H9 (cell line): ENCODE measurements around the gene RELCH. TPM values are rescaled to one million over a fixed set of nuclear protein-coding genes. Genes with fewer than 3 reads are reported as not detected.

Experiments used
- DNase-seq: peaks from one replicate; pipeline ENCODE4 v3.0.0-alpha.2; 2017
- H2AFZ ChIP-seq: one replicate; pipeline ENCODE4 v1.6.1; 2013; ENCODE audit warnings: mild to moderate bottlenecking, low read length, control low read depth, moderate library complexity
- H2AK5ac ChIP-seq: 2 replicates; pipeline ENCODE4 v1.6.1; 2013; ENCODE audit warnings: low read length, control low read depth, mixed read lengths; ENCODE audit not compliant: insufficient read length
- H2BK120ac ChIP-seq: one replicate; pipeline ENCODE4 v1.6.1; 2013; ENCODE audit warnings: low read depth, mild to moderate bottlenecking, low read length, control low read depth, inconsistent platforms; ENCODE audit not compliant: poor library complexity, severe bottlenecking
- H2BK12ac ChIP-seq: 2 replicates; pipeline ENCODE4 v1.6.1; 2013; ENCODE audit warnings: low read length, control low read depth, mixed read lengths, low read depth; ENCODE audit not compliant: insufficient read length
- H2BK15ac ChIP-seq: 2 replicates; pipeline ENCODE4 v1.6.1; 2013; ENCODE audit warnings: low read depth, low read length, control low read depth
- H2BK20ac ChIP-seq: one replicate; pipeline ENCODE4 v1.6.1; 2013; ENCODE audit warnings: low read depth, mild to moderate bottlenecking, low read length, control low read depth, inconsistent platforms; ENCODE audit not compliant: poor library complexity, severe bottlenecking
- H2BK5ac ChIP-seq: 2 replicates; pipeline ENCODE4 v1.6.1; 2013; ENCODE audit warnings: low read length, control low read depth, mixed read lengths; ENCODE audit not compliant: insufficient read length
- H3K14ac ChIP-seq: 2 replicates; pipeline ENCODE4 v1.6.1; 2013; ENCODE audit warnings: low read length, control low read depth; ENCODE audit not compliant: insufficient read depth
- H3K18ac ChIP-seq: 2 replicates; pipeline ENCODE4 v1.6.1; 2013; ENCODE audit warnings: low read depth, mild to moderate bottlenecking, mixed read lengths, low read length, control low read depth; ENCODE audit not compliant: insufficient read length
- H3K23ac ChIP-seq: 2 replicates; pipeline ENCODE4 v1.6.1; 2013; ENCODE audit warnings: low read length, control low read depth, mixed read lengths, low read depth; ENCODE audit not compliant: insufficient read length
- H3K23me2 ChIP-seq: 2 replicates; pipeline ENCODE4 v1.6.1; 2013; ENCODE audit warnings: low read depth, mild to moderate bottlenecking, mixed read lengths, low read length, control low read depth; ENCODE audit not compliant: insufficient read length, poor library complexity, severe bottlenecking
- H3K27ac ChIP-seq: 2 replicates; pipeline ENCODE4 v1.5.1; 2013; ENCODE audit warnings: low read length, control low read depth, mixed read lengths, low read depth; ENCODE audit not compliant: insufficient read length
- H3K27me3 ChIP-seq: 2 replicates; pipeline ENCODE4 v1.6.1; 2013; ENCODE audit warnings: low read length, control low read depth, inconsistent platforms; ENCODE audit not compliant: insufficient read depth
- H3K4ac ChIP-seq: 2 replicates; pipeline ENCODE4 v1.6.1; 2013; ENCODE audit warnings: low read depth, mild to moderate bottlenecking, control low read depth, inconsistent platforms, low read length, moderate library complexity
- H3K4me1 ChIP-seq: 2 replicates; pipeline ENCODE4 v1.6.1; 2013; ENCODE audit warnings: low read length, control low read depth, inconsistent platforms; ENCODE audit not compliant: insufficient read depth
- H3K4me2 ChIP-seq: 2 replicates; pipeline ENCODE4 v1.6.1; 2013; ENCODE audit warnings: low read length, control low read depth, mixed read lengths; ENCODE audit not compliant: insufficient read length, insufficient read depth
- H3K56ac ChIP-seq: 2 replicates; pipeline ENCODE4 v1.6.1; 2013; ENCODE audit warnings: low read depth, mild to moderate bottlenecking, mixed read lengths, low read length, control low read depth; ENCODE audit not compliant: insufficient read length
- H3K79me1 ChIP-seq: 2 replicates; pipeline ENCODE4 v1.6.1; 2013; ENCODE audit warnings: low read depth, mild to moderate bottlenecking, moderate library complexity, low read length, control low read depth, inconsistent platforms; ENCODE audit not compliant: insufficient read depth, poor library complexity, severe bottlenecking
- H3K79me2 ChIP-seq: 2 replicates; pipeline ENCODE4 v1.6.1; 2013; ENCODE audit warnings: low read length, control low read depth, inconsistent platforms; ENCODE audit not compliant: insufficient read depth
- H3K9ac ChIP-seq: 2 replicates; pipeline ENCODE4 v1.6.1; 2013; ENCODE audit warnings: low read length, control low read depth, mixed read lengths; ENCODE audit not compliant: insufficient read length; ENCODE audit errors: extremely low read depth
- H3K9me3 ChIP-seq: one replicate; pipeline ENCODE4 v1.6.1; 2013; ENCODE audit warnings: low read depth, low read length, inconsistent platforms; ENCODE audit not compliant: control insufficient read depth
- H3T11ph ChIP-seq: one replicate; pipeline ENCODE4 v1.6.1; 2013; ENCODE audit warnings: mild to moderate bottlenecking, low read length, control low read depth, inconsistent platforms
- H4K20me1 ChIP-seq: one replicate; pipeline ENCODE4 v1.6.1; 2013; ENCODE audit not compliant: control insufficient read depth, insufficient read length, insufficient read depth
- H4K5ac ChIP-seq: 2 replicates; pipeline ENCODE4 v1.6.1; 2013; ENCODE audit warnings: low read depth, mild to moderate bottlenecking, mixed read lengths, low read length, control low read depth; ENCODE audit not compliant: insufficient read length
- H4K8ac ChIP-seq: replicated peaks from 2 replicates; pipeline ENCODE4 v1.6.1; 2013; ENCODE audit warnings: low read length, control low read depth, mixed read lengths, low read depth; ENCODE audit not compliant: insufficient read length
- H4K91ac ChIP-seq: 2 replicates; pipeline ENCODE4 v1.6.1; 2013; ENCODE audit warnings: low read depth, mild to moderate bottlenecking, moderate library complexity, mixed read lengths, low read length, control low read depth; ENCODE audit not compliant: insufficient read length
- H3K27ac Mint-ChIP-seq, 3 experiments: 2 replicates in 2 of 3; 3 replicates in 1 of 3; pipeline ENCODE4 v1.8.0; 2020 to 2021; ENCODE audit warnings: mixed read lengths in 3 of 3, mild to moderate bottlenecking in 1 of 3, moderate library complexity in 1 of 3
- H3K27me3 Mint-ChIP-seq: 2 replicates; pipeline ENCODE4 v1.8.0; 2021; ENCODE audit warnings: low read depth, mild to moderate bottlenecking, moderate library complexity, mixed read lengths
- H3K36me3 Mint-ChIP-seq, 3 experiments: 2 replicates in 2 of 3; 3 replicates in 1 of 3; pipeline ENCODE4 v1.8.0; 2020 to 2021; ENCODE audit warnings: low read depth in 3 of 3, mixed read lengths in 3 of 3; ENCODE audit not compliant: insufficient read depth in 1 of 3
- H3K4me1 Mint-ChIP-seq, 2 experiments: 2 replicates each; pipeline ENCODE4 v1.8.0; 2020; ENCODE audit warnings: mixed read lengths in 2 of 2
- H3K4me3 Mint-ChIP-seq, 2 experiments: 2 replicates in 1 of 2; 3 replicates in 1 of 2; pipeline ENCODE4 v1.8.0; 2020 to 2021; ENCODE audit warnings: mild to moderate bottlenecking in 2 of 2, mixed read lengths in 2 of 2, moderate library complexity in 1 of 2
- H3K9me3 Mint-ChIP-seq, 2 experiments: 2 replicates in 1 of 2; 3 replicates in 1 of 2; pipeline ENCODE4 v1.8.0; 2020; ENCODE audit warnings: mild to moderate bottlenecking in 2 of 2, mixed read lengths in 2 of 2, moderate library complexity in 1 of 2
- WGBS: extraction: QIAGEN DNeasy Blood & Tissue Kit; methylation state at CpG from one replicate; pipeline ENCODE4 v1.1.7; 2013; ENCODE audit warnings: missing lambda C conversion rate, low lambda C conversion rate, mixed read lengths; ENCODE audit not compliant: insufficient read length; ENCODE audit errors: extremely low coverage; 5-methylcytosine and 5-hydroxymethylcytosine counted together
- total RNA-seq: library from RNA; stranded (reverse); gene quantifications from 2 replicates; pipeline ENCODE4 v1.2.1, GENCODE V29; 2021
- TF ChIP-seq, protein P1 (sequence below): fragments of 200-600 bp; sonication (generic); conservative IDR thresholded peaks from 3 replicates; pipeline ENCODE4 v1.8.0; 2021; ENCODE audit warnings: antibody characterized with exemption, mild to moderate bottlenecking

The RELCH gene
- total RNA-seq, 1 experiment from 2014 or later = 32.3 TPM

DNA sequence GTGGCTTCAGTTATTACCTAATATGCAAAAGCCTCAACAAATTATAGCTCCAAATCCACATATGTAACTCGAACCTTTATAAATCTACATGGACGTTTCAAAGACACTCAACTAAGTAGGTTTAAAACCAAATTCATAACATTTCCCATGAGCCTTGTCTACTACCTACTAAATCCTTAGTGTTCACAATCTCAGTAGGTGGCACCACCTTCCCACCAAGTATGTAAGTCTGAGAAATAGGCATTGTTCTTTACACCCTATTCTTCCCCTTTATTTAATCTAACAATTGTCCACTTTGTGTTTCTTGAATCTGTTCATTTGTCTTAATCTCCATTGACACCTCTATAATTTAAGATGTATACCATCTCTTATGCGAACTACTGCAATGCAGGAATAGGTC lies 4.8 kb upstream of the RELCH start:
- Histone ChIP-seq H3K56ac (no peak overlapping the region), H3K23ac (no peak overlapping the region), H3K18ac (no peak overlapping the region), H3K4me2 (no peak overlapping the region), H3K79me2 (no peaks in the 10 kb centered on the region; the same call in 1 of the 2 replicates), H4K8ac (no peak overlapping the region), H3K4ac (no peak overlapping the region), H2BK12ac (no peak overlapping the region), H2BK120ac (no peak overlapping the region), H3T11ph (no peak overlapping the region), H3K9ac (no peak overlapping the region), H3K14ac (no peak overlapping the region), H3K27ac (no peak overlapping the region), H2BK20ac (no peak overlapping the region), H2AFZ (no peak overlapping the region), H3K79me1 (no peaks in the 10 kb centered on the region), H3K9me3 (no peaks in the 10 kb centered on the region), H3K4me1 (no peaks in the 10 kb centered on the region), H4K20me1 (no peaks in the 10 kb centered on the region), H2AK5ac (no peak overlapping the region), H4K91ac (no peak overlapping the region), H3K27me3 (no peaks in the 10 kb centered on the region), H3K23me2 (peaks cover 4% of the 10 kb centered on the region), H2BK15ac (no peak overlapping the region), H4K5ac (no peak overlapping the region), H2BK5ac (no peak overlapping the region)
- DNase-seq = no peak
- Mint-ChIP-seq H3K36me3 (no peaks in the 10 kb centered on the region), H3K9me3 (no peaks in the 10 kb centered on the region), H3K4me1 (peaks cover 7% of the 10 kb centered on the region in 2 experiments), H3K27ac (no peak overlapping the region; a peak in 1 of 7 replicates), H3K27me3 (no peaks in the 10 kb centered on the region; the same call in 1 of the 2 replicates), H3K4me3 (no peak overlapping the region)
- TF ChIP-seq, protein P1, sequence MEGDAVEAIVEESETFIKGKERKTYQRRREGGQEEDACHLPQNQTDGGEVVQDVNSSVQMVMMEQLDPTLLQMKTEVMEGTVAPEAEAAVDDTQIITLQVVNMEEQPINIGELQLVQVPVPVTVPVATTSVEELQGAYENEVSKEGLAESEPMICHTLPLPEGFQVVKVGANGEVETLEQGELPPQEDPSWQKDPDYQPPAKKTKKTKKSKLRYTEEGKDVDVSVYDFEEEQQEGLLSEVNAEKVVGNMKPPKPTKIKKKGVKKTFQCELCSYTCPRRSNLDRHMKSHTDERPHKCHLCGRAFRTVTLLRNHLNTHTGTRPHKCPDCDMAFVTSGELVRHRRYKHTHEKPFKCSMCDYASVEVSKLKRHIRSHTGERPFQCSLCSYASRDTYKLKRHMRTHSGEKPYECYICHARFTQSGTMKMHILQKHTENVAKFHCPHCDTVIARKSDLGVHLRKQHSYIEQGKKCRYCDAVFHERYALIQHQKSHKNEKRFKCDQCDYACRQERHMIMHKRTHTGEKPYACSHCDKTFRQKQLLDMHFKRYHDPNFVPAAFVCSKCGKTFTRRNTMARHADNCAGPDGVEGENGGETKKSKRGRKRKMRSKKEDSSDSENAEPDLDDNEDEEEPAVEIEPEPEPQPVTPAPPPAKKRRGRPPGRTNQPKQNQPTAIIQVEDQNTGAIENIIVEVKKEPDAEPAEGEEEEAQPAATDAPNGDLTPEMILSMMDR = no peak
- WGBS = no CpG with 5 or more reads among the region's 3 CpGs
